OCI-LY1 (cell line): Measurements from ENCODE around the gene CASQ1.

Experiments used
- H2AFZ ChIP-seq: fragments of 200-600 bp; sonication (generic), shearing (Covaris generic); 2 replicates; pipeline ENCODE4 v1.6.0; 2014; ENCODE audit warnings: antibody characterized with exemption, mild to moderate bottlenecking, low read length
- H3F3A ChIP-seq: fragments of 200-600 bp; sonication (generic), shearing (Covaris generic); 2 replicates; pipeline ENCODE4 v1.6.0; 2014; ENCODE audit warnings: mild to moderate bottlenecking, antibody characterized with exemption, low read length, moderate library complexity; ENCODE audit not compliant: insufficient read depth
- H3K27ac ChIP-seq: fragments of 200-600 bp; sonication (generic); 2 replicates; pipeline ENCODE4 v1.5.1; 2014; ENCODE audit warnings: low read length, mixed run types, mild to moderate bottlenecking, low read depth; ENCODE audit not compliant: poor library complexity, severe bottlenecking
- H3K27me3 ChIP-seq: fragments of 200-600 bp; sonication (generic); 2 replicates; pipeline ENCODE4 v1.6.0; 2014; ENCODE audit warnings: antibody characterized with exemption, mild to moderate bottlenecking, low read length, moderate library complexity; ENCODE audit not compliant: insufficient read depth
- H3K36me3 ChIP-seq: fragments of 200-600 bp; sonication (generic); 2 replicates; pipeline ENCODE4 v1.6.1; 2014; ENCODE audit warnings: mild to moderate bottlenecking, antibody characterized with exemption, low read length, moderate library complexity, mixed read lengths; ENCODE audit not compliant: insufficient read depth
- H3K4me1 ChIP-seq: fragments of 200-600 bp; sonication (generic); 2 replicates; pipeline ENCODE4 v1.5.1; 2014; ENCODE audit warnings: mild to moderate bottlenecking, low read length, moderate library complexity; ENCODE audit not compliant: insufficient read depth, severe bottlenecking
- H3K4me2 ChIP-seq: fragments of 200-600 bp; sonication (generic), shearing (Covaris generic); 2 replicates; pipeline ENCODE4 v1.6.1; 2014; ENCODE audit warnings: low read length
- H3K4me3 ChIP-seq: fragments of 200-600 bp; sonication (generic); 2 replicates; pipeline ENCODE4 v1.5.1; 2014; ENCODE audit warnings: low read length, low read depth, mild to moderate bottlenecking, mixed read lengths; ENCODE audit not compliant: poor library complexity, severe bottlenecking
- H3K79me2 ChIP-seq: fragments of 200-600 bp; shearing (Covaris generic); 2 replicates; pipeline ENCODE4 v1.6.1; 2016; ENCODE audit warnings: mixed run types, low read length, mixed read lengths; ENCODE audit not compliant: insufficient read depth
- H3K9ac ChIP-seq: fragments of 200-600 bp; sonication (generic), shearing (Covaris generic); 2 replicates; pipeline ENCODE4 v1.6.1; 2014; ENCODE audit warnings: mild to moderate bottlenecking, low read length, mixed read lengths
- H3K9me2 ChIP-seq: fragments of 200-600 bp; sonication (generic), shearing (Covaris generic); 2 replicates; pipeline ENCODE4 v1.6.1; 2014; ENCODE audit warnings: low read depth, mild to moderate bottlenecking, low read length, mixed read lengths
- H3K9me3 ChIP-seq: fragments of 200-600 bp; shearing (Covaris generic); 2 replicates; pipeline ENCODE4 v1.6.1; 2014; ENCODE audit warnings: low read length, mixed read lengths
- H4K20me1 ChIP-seq: fragments of 200-600 bp; sonication (generic), shearing (Covaris generic); 2 replicates; pipeline ENCODE4 v1.6.0; 2016; ENCODE audit warnings: mild to moderate bottlenecking, low read length; ENCODE audit not compliant: insufficient read depth
- EZH2 ChIP-seq: fragments of 200-600 bp; sonication (generic), shearing (Covaris generic); IDR thresholded peaks from 2 replicates; pipeline ENCODE4 v1.8.0; 2017; ENCODE audit warnings: borderline replicate concordance, mixed run types, mild to moderate bottlenecking, antibody characterized with exemption, low read length, moderate library complexity, mixed read lengths
- TF ChIP-seq, protein P1 (sequence below): fragments of 200-600 bp; sonication (generic), shearing (Covaris generic); IDR thresholded peaks from 2 replicates; pipeline ENCODE4 v1.5.1; 2017; ENCODE audit warnings: mild to moderate bottlenecking, antibody characterized with exemption, low read length, moderate library complexity, mixed read lengths

The CASQ1 gene

DNA sequence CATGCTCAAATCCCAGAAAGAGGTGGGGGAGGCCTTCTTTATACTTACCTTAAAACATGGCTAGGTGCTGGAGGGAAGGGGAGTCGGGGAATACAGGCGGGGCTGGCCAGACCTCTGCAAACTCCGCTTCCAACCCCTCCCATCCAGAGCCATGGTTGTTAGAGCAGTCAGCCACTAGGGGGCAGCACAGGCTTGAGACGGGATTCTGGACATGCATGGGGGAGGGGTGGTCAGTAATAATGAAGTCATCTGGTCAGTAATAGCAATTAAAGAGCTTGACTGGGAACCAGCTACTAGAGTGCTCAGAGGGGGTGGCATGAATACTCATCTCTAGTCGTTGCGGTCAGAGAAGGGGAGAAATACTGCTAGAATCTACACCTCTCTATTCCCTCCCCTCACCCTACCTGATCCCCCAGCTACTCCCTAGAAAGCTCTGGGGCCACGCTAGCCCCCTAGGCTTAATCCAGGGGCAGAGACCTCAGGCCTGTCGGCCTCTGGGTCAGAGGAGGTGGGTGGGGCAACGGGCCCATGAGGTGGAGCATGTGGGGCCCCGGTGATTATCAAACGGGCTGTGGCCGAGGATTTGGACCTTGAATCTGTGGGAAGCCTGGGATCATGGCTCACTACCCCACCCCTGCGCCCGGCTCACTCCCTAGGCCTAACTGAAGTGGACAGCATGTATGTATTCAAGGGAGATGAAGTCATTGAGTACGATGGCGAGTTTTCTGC lies 2.9 kb downstream of the CASQ1 start:
- no peak overlapping the region for H3K4me3 ChIP-seq
- H3K9me2 ChIP-seq, result no peaks in the 10 kb centered on the region
- H3F3A ChIP-seq, result no peaks in the 10 kb centered on the region
- peaks cover 6% of the 10 kb centered on the region for H3K4me1 ChIP-seq
- H2AFZ ChIP-seq, result no peak overlapping the region
- H3K27ac ChIP-seq, result no peak overlapping the region
- H3K79me2 ChIP-seq, result no peaks in the 10 kb centered on the region
- H3K9me3 ChIP-seq, result no peaks in the 10 kb centered on the region
- no peak for TF ChIP-seq EZH2
- TF ChIP-seq, protein P1, sequence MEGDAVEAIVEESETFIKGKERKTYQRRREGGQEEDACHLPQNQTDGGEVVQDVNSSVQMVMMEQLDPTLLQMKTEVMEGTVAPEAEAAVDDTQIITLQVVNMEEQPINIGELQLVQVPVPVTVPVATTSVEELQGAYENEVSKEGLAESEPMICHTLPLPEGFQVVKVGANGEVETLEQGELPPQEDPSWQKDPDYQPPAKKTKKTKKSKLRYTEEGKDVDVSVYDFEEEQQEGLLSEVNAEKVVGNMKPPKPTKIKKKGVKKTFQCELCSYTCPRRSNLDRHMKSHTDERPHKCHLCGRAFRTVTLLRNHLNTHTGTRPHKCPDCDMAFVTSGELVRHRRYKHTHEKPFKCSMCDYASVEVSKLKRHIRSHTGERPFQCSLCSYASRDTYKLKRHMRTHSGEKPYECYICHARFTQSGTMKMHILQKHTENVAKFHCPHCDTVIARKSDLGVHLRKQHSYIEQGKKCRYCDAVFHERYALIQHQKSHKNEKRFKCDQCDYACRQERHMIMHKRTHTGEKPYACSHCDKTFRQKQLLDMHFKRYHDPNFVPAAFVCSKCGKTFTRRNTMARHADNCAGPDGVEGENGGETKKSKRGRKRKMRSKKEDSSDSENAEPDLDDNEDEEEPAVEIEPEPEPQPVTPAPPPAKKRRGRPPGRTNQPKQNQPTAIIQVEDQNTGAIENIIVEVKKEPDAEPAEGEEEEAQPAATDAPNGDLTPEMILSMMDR, result peak; percentile 96
- H4K20me1 ChIP-seq, result no peaks in the 10 kb centered on the region
- no peaks in the 10 kb centered on the region for H3K36me3 ChIP-seq
- no peak overlapping the region for H3K4me2 ChIP-seq
- H3K27me3 ChIP-seq, result no peaks in the 10 kb centered on the region
- no peak overlapping the region for H3K9ac ChIP-seq

DNA sequence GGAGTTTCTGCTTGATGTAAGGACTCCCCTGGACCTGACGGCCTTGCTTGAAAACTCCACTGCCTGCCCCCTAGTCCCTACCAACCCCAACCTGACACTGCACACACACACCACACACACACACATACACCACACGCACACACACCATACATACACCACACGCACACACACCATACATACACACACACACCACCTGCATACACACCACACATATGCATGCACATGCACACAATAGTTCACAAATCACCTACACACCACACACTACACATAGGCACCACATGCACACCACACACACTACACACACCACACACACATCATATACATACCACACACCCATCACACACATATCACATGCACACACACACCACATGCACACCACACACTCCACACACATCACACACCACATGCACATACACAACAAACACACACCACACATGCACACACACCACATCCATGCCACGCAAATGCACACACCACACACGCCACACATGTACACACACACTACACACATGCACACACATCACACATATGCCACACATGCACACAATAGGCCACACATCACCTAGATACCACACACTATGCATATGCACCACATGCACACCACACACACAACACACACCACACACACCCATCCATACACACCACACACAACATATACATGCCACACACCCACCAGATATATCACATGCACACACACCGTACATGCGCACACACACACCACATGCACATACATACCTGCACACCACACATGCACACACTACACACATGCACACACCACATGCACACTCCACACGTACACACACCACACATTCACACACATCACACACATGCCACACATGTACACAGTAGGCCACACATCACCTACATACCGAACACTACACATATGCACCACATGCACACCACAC lies 3.7 kb downstream of the CASQ1 start:
- Histone ChIP-seq H3K4me1 (peaks cover 6% of the 10 kb centered on the region), H3K27ac (no peak overlapping the region), H3K9ac (no peak overlapping the region), H3K27me3 (no peaks in the 10 kb centered on the region), H3K79me2 (no peaks in the 10 kb centered on the region), H3K9me3 (no peaks in the 10 kb centered on the region), H2AFZ (no peak overlapping the region), H3K4me3 (no peak overlapping the region), H3K4me2 (no peak overlapping the region), H3F3A (no peaks in the 10 kb centered on the region), H4K20me1 (no peaks in the 10 kb centered on the region), H3K9me2 (no peaks in the 10 kb centered on the region), H3K36me3 (no peaks in the 10 kb centered on the region)
- TF ChIP-seq, protein P1, result no peak
- no peak for TF ChIP-seq EZH2

DNA sequence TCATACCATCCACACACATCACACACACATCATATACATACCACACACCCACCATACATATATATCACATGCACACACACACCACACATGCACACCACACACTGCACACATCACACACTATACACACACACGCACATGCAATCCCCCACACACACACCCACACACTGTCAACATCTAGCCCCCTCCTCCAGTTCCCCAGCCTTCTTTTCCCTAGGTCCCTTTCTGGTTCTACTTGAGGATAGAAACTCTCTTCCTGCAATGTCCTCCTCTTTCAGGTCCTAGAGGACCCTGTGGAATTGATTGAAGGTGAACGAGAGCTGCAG lies 4.3 kb downstream of the CASQ1 start:
- Histone ChIP-seq H4K20me1 (no peaks in the 10 kb centered on the region), H3K4me2 (no peak overlapping the region), H3K36me3 (no peaks in the 10 kb centered on the region), H2AFZ (no peak overlapping the region), H3K27me3 (no peaks in the 10 kb centered on the region), H3K9ac (no peak overlapping the region), H3K79me2 (no peaks in the 10 kb centered on the region), H3K27ac (no peak overlapping the region), H3K4me3 (no peak overlapping the region), H3K9me2 (no peaks in the 10 kb centered on the region), H3F3A (no peaks in the 10 kb centered on the region), H3K9me3 (no peaks in the 10 kb centered on the region), H3K4me1 (peaks cover 6% of the 10 kb centered on the region)
- TF ChIP-seq EZH2, result no peak
- TF ChIP-seq, protein P1, result no peak
